Lower lobe of right lung (tissue), 2 donors: Measurements from ENCODE around the gene ZNF341. TPM values are rescaled to one million over a fixed set of nuclear protein-coding genes. Genes with fewer than 3 reads are reported as not detected.

Experiments used
- ATAC-seq, 2 donors: fragments of 200-7000 bp; cut with Tn5 transposase; one replicate each; pipeline ENCODE4 v1.9.1; 2020 to 2022; ENCODE audit warnings: mild to moderate bottlenecking in 2 of 2, moderate library complexity in 2 of 2
- DNase-seq: peaks from one replicate; pipeline ENCODE4 v3.0.0-alpha.2; 2020
- H3K27ac ChIP-seq: fragments of 200-600 bp; one replicate; pipeline ENCODE4 v1.8.0; 2022
- H3K27me3 ChIP-seq: fragments of 200-600 bp; one replicate; pipeline ENCODE4 v1.8.0; 2022; ENCODE audit warnings: low read depth
- H3K36me3 ChIP-seq: fragments of 200-600 bp; one replicate; pipeline ENCODE4 v1.8.0; 2022; ENCODE audit warnings: mild to moderate bottlenecking
- H3K4me1 ChIP-seq: fragments of 200-600 bp; one replicate; pipeline ENCODE4 v1.8.0; 2022
- H3K4me3 ChIP-seq: fragments of 200-600 bp; one replicate; pipeline ENCODE4 v1.8.0; 2022; ENCODE audit warnings: mild to moderate bottlenecking
- H3K9me3 ChIP-seq: fragments of 200-600 bp; one replicate; pipeline ENCODE4 v1.8.0; 2022
- CTCF ChIP-seq: fragments of 200-600 bp; IDR thresholded peaks from one replicate; pipeline ENCODE4 v1.8.0; 2022; ENCODE audit warnings: antibody characterized with exemption, mild to moderate bottlenecking
- intact Hi-C: fragments of 100-400 bp; cut with DNase I; formaldehyde crosslinking; loops from one replicate; pipeline ENCODE4 v1.11.0; 2022
- total RNA-seq: library from RNA; stranded (reverse); fragmentation: NEBNext Ultra II Directional; extraction: Animal tissue kit (Norgen Biotek cat#: 25700); gene quantifications from one replicate; pipeline ENCODE4 v1.2.1, GENCODE V29; 2021
- donor health status: DM: no; HTN: yes; CAD: no; lungs with severe emphysema.

ZNF341 gene
- total RNA-seq, 1 donor from 2014 or later, result 5.6 TPM

- Histone ChIP-seq H3K4me3 (no peak overlapping the region), H3K9me3 (no peaks in the 10 kb centered on the region), H3K27me3 (no peaks in the 10 kb centered on the region), H3K27ac (peak overlapping the region; percentile 64), H3K4me1 (peaks cover 31% of the 10 kb centered on the region), H3K36me3 (peaks cover 4% of the 10 kb centered on the region)
- peak; percentile 90 to 92 for ATAC-seq
- DNase-seq, result peak; percentile 67
- intact Hi-C loops, result no loop called here
- no peak for TF ChIP-seq CTCF
Observed at GRCh38 chr20:33789109-33789857, 57.5 kb downstream of the ZNF341 start.

GRCh38 chr20:33789858-33790182 lies 58.0 kb downstream of the ZNF341 start:
- peaks cover 4% of the 10 kb centered on the region for H3K36me3 ChIP-seq
- H3K27me3 ChIP-seq, result no peaks in the 10 kb centered on the region
- DNase-seq (no peak), ATAC-seq (no peak)
- peak overlapping the region; percentile 64 for H3K27ac ChIP-seq
- H3K4me3 ChIP-seq, result no peak overlapping the region
- peaks cover 31% of the 10 kb centered on the region for H3K4me1 ChIP-seq
- TF ChIP-seq CTCF, result no peak
- no peaks in the 10 kb centered on the region for H3K9me3 ChIP-seq
- intact Hi-C loops, result no loop called here

GRCh38 chr20:33790566-33790965 lies 58.8 kb downstream of the ZNF341 start:
- Histone ChIP-seq H3K4me1 (peaks cover 31% of the 10 kb centered on the region), H3K9me3 (no peaks in the 10 kb centered on the region), H3K27me3 (no peaks in the 10 kb centered on the region), H3K4me3 (no peak overlapping the region), H3K27ac (peak overlapping the region; percentile 64), H3K36me3 (peaks cover 4% of the 10 kb centered on the region)
- intact Hi-C loops, result no loop called here
- TF ChIP-seq CTCF, result no peak
- DNase-seq (no peak), ATAC-seq (peak; percentile 35 to 46)

- intact Hi-C loops, result no loop called here
- H3K36me3 ChIP-seq, result peaks cover 4% of the 10 kb centered on the region
- no peak overlapping the region for H3K27ac ChIP-seq
- peaks cover 33% of the 10 kb centered on the region for H3K4me1 ChIP-seq
- no peaks in the 10 kb centered on the region for H3K9me3 ChIP-seq
- ATAC-seq, result no peak
- no peaks in the 10 kb centered on the region for H3K27me3 ChIP-seq
- H3K4me3 ChIP-seq, result no peak overlapping the region
- no peak for DNase-seq
- TF ChIP-seq CTCF, result no peak
Observed at GRCh38 chr20:33791021-33791420, 59.2 kb downstream of the ZNF341 start.

- Histone ChIP-seq H3K4me1 (peaks cover 38% of the 10 kb centered on the region), H3K36me3 (peaks cover 4% of the 10 kb centered on the region), H3K27ac (no peak overlapping the region), H3K4me3 (no peak overlapping the region), H3K27me3 (no peaks in the 10 kb centered on the region), H3K9me3 (no peaks in the 10 kb centered on the region)
- intact Hi-C loops, result no loop called here
- TF ChIP-seq CTCF, result no peak
- ATAC-seq (no peak), DNase-seq (no peak)
Observed at GRCh38 chr20:33791540-33791939, 59.7 kb downstream of the ZNF341 start.
